ENCODE results near the gene SBNO2.
"Not testable (repeated sequence)": the region's sequence is repeated elsewhere in the genome, so short reads cannot be mapped to it uniquely, and the experiment has no call there.

SBNO2 gene

GRCh38 chr19:1122021-1122971 lies 51.8 kb downstream of the SBNO2 start:
- DNase-seq (ENCODE audit: low read depth in 2 of 3, low spot score in 1 of 3), result no peak

GRCh38 chr19:1121395-1121794 lies 52.7 kb downstream of the SBNO2 start:
- DNase-seq (ENCODE audit: low read depth in 2 of 3, low spot score in 1 of 3), result no peak

GRCh38 chr19:1119475-1120217 lies 54.4 kb downstream of the SBNO2 start:
- no peak for DNase-seq (ENCODE audit: low read depth in 2 of 3, low spot score in 1 of 3)

GRCh38 chr19:1118999-1119398 lies 55.1 kb downstream of the SBNO2 start:
- no peak for DNase-seq (ENCODE audit: low read depth in 2 of 3, low spot score in 1 of 3)

GRCh38 chr19:1117654-1118053 lies 56.4 kb downstream of the SBNO2 start:
- DNase-seq (ENCODE audit: low read depth in 2 of 3, low spot score in 1 of 3), result no peak

- no peak for DNase-seq (ENCODE audit: low read depth in 2 of 3, low spot score in 1 of 3)
These were observed 57.1 kb downstream of the SBNO2 start for GRCh38 chr19:1116726-1117581.

GRCh38 chr19:1115646-1116420 lies 58.2 kb downstream of the SBNO2 start:
- no peak for DNase-seq (ENCODE audit: low read depth in 2 of 3, low spot score in 1 of 3)

GRCh38 chr19:1114728-1115127 lies 59.3 kb downstream of the SBNO2 start:
- not testable (repeated sequence) for DNase-seq (ENCODE audit: low read depth in 2 of 3, low spot score in 1 of 3)

GRCh38 chr19:1113986-1114483 lies 60.0 kb downstream of the SBNO2 start:
- DNase-seq (ENCODE audit: low read depth in 2 of 3, low spot score in 1 of 3), result no peak

GRCh38 chr19:1113030-1113985 lies 60.8 kb downstream of the SBNO2 start:
- peak; percentile 69 to 81 (median 80) for DNase-seq (ENCODE audit: low read depth in 2 of 3, low spot score in 1 of 3)

- no peak for DNase-seq (ENCODE audit: low read depth in 2 of 3, low spot score in 1 of 3)
These were observed 61.6 kb downstream of the SBNO2 start for GRCh38 chr19:1112268-1113029.

- no peak for DNase-seq (ENCODE audit: low read depth in 2 of 3, low spot score in 1 of 3)
These were observed 62.3 kb downstream of the SBNO2 start for GRCh38 chr19:1111641-1112267.

- DNase-seq (ENCODE audit: low read depth in 2 of 3, low spot score in 1 of 3), result no peak
These were observed 63.0 kb downstream of the SBNO2 start for GRCh38 chr19:1110809-1111640.

- DNase-seq (ENCODE audit: low read depth in 2 of 3, low spot score in 1 of 3), result no peak
These were observed 64.1 kb downstream of the SBNO2 start for GRCh38 chr19:1109697-1110671.

- no peak for DNase-seq (ENCODE audit: low read depth in 2 of 3, low spot score in 1 of 3)
These were observed 65.0 kb downstream of the SBNO2 start for GRCh38 chr19:1109032-1109551.
